Measurements from ENCODE around the gene ARFRP1.

The ARFRP1 gene

GRCh38 chr20:63707558-63708300, at the start of gene ARFRP1, which contains the start of gene ZGPAT:
ARFRP1 (minus strand) TSS chr20:63707976; CDS start chr20:63707091, 885 bp downstream.
ZGPAT (plus strand) TSS chr20:63708039; CDS start chr20:63708581, 542 bp downstream.
- peak within 1 kb of the TSS; percentile 91 for H3K4me3 ChIP-seq (ENCODE audit: low read depth, low read length)

GRCh38 chr20:63756648-63756991, 48.8 kb upstream of the ARFRP1 start:
- no peak overlapping the region for H3K4me3 ChIP-seq (ENCODE audit: low read depth, low read length)

- H3K4me3 ChIP-seq (ENCODE audit: low read depth, low read length): no peak overlapping the region
Measured at GRCh38 chr20:63755933-63756647, 48.3 kb upstream of the ARFRP1 start.

- H3K4me3 ChIP-seq (ENCODE audit: low read depth, low read length): no peak overlapping the region
Measured at GRCh38 chr20:63754008-63754407, 46.2 kb upstream of the ARFRP1 start.

GRCh38 chr20:63753381-63753780, 45.6 kb upstream of the ARFRP1 start:
- H3K4me3 ChIP-seq (ENCODE audit: low read depth, low read length): no peak overlapping the region

- H3K4me3 ChIP-seq (ENCODE audit: low read depth, low read length): no peak overlapping the region
Measured at GRCh38 chr20:63752411-63753101, 44.8 kb upstream of the ARFRP1 start.

GRCh38 chr20:63751471-63752271, 43.9 kb upstream of the ARFRP1 start:
- H3K4me3 ChIP-seq (ENCODE audit: low read depth, low read length): no peak overlapping the region

- no peak overlapping the region for H3K4me3 ChIP-seq (ENCODE audit: low read depth, low read length)
Measured at GRCh38 chr20:63750807-63751470, 43.2 kb upstream of the ARFRP1 start.

GRCh38 chr20:63749597-63750508, 42.1 kb upstream of the ARFRP1 start:
- no peak overlapping the region for H3K4me3 ChIP-seq (ENCODE audit: low read depth, low read length)

GRCh38 chr20:63748934-63749270, 41.1 kb upstream of the ARFRP1 start:
- H3K4me3 ChIP-seq (ENCODE audit: low read depth, low read length): no peak overlapping the region

GRCh38 chr20:63748070-63748933, 40.5 kb upstream of the ARFRP1 start:
- H3K4me3 ChIP-seq (ENCODE audit: low read depth, low read length): no peak overlapping the region

GRCh38 chr20:63747622-63748069, 39.9 kb upstream of the ARFRP1 start:
- no peak overlapping the region for H3K4me3 ChIP-seq (ENCODE audit: low read depth, low read length)

- H3K4me3 ChIP-seq (ENCODE audit: low read depth, low read length): no peak overlapping the region
Measured at GRCh38 chr20:63746751-63747315, 39.1 kb upstream of the ARFRP1 start.

- no peak overlapping the region for H3K4me3 ChIP-seq (ENCODE audit: low read depth, low read length)
Measured at GRCh38 chr20:63745961-63746731, 38.4 kb upstream of the ARFRP1 start.

- no peak overlapping the region for H3K4me3 ChIP-seq (ENCODE audit: low read depth, low read length)
Measured at GRCh38 chr20:63745424-63745805, 37.6 kb upstream of the ARFRP1 start.

- H3K4me3 ChIP-seq (ENCODE audit: low read depth, low read length): no peak overlapping the region
Measured at GRCh38 chr20:63744574-63745423, 37.0 kb upstream of the ARFRP1 start.

Measured in iPS-11a (cell line).